Skeletal muscle cell (primary cell): ENCODE results near the gene SIK3.
A peak's percentile ranks its signal among the peaks of the same experiment; 100 is the strongest.

Experiments used
- DNase-seq: peaks from one replicate; pipeline ENCODE4 v3.0.0-alpha.2; 2010; ENCODE audit warnings: low read depth
- H3K4me3 ChIP-seq: 2 replicates; pipeline ENCODE4 v1.5.1; 2011; ENCODE audit warnings: low read depth, mild to moderate bottlenecking, control low read depth, low read length, moderate library complexity

The SIK3 gene

DNA sequence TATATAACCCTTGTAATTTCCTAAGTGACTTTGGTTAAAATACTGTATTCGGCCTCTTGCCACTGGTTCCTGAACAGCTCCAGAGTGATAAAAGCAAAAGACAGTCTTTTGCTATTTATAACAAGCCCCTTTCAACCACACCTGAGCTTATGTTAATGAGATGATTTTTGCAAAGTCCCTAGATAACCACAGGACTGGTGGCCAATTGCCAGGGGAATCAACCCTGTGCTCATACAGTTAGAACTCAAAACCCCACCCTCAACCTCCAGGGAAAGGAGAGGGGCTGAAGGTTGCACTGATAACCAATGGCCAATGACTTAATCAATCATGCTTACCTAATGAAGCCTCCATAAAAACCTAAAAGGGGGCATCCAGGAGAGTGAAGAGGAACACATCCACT lies 77.9 kb downstream of the SIK3 start:
- DNase-seq = no peak
- no peak overlapping the region for H3K4me3 ChIP-seq

DNA sequence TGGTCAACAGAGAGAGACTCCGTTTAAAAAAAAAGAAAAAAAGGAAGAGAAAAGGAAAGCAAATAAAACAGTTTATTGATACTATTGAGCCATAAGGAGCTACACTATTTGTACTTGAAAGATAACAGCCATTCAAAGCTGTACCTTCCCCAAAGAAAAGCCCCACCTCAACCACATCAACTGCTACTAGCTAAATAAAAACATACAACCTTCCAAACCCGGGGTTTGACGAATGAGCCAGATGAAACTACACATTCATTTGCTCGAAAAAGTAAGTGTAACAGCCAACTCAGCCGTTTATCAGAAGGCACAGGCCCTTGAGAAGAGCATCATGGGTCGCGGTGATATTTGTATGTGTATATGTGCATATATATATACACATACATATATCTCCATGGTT lies 78.4 kb downstream of the SIK3 start:
- no peak overlapping the region for H3K4me3 ChIP-seq
- DNase-seq = no peak

DNA sequence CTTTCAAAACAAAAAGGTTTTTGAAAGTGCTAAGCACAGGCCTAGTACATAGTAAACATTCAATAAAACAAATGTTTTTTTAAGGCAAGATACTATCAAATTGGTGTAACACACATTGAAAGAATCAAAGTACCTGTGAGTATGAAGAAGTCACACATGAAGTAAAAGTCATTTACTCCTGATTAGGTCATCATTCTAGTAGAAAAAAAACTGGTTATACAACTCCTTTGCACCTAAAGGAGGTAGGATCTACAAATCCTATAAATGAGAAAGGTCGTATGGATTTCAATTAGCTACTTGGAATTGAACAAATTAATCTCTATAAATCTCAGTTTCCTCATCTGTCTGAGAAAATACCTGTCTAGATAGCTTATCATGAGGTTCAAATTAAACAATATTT lies 80.8 kb downstream of the SIK3 start:
- H3K4me3 ChIP-seq = no peak overlapping the region
- DNase-seq = no peak

DNA sequence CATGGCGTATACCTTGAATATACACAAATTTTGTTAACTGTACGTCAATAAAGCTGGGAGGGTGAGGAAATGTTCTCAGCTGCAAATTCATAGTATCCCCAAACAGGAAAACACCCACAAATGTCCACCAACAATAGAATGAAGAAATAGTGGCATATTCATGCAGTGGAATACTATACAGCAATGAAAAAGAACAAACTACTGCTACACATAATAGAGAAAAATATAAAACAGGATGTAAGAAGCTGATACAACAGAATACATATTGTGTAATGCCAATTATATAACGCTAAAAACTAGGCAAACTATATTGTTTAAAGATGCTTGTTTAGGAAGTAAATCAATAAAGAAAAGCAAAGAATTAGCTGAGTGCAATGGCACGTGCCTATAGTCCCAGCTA lies 81.5 kb downstream of the SIK3 start:
- no peak overlapping the region for H3K4me3 ChIP-seq
- DNase-seq = no peak

DNA sequence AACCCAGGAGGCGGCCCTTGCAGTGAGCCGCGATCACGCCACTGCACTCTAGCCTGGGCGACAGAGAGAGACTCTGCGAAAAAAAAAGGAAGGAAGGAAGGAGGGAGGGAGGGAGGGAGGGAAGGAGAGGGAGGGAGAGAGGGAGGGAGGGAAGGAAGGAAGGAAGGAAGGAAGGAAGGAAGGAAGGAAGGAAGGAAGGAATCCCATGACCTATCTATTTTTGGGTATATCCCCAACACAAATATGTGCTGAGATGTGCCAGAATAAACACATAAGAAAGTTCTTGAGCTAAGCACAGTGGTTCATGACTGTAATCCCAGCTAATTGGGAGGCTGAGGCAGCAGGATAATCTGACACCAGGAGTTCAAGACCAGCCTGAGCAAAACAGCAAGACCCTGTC lies 82.0 kb downstream of the SIK3 start:
- DNase-seq = no peak
- H3K4me3 ChIP-seq = no peak overlapping the region

DNA sequence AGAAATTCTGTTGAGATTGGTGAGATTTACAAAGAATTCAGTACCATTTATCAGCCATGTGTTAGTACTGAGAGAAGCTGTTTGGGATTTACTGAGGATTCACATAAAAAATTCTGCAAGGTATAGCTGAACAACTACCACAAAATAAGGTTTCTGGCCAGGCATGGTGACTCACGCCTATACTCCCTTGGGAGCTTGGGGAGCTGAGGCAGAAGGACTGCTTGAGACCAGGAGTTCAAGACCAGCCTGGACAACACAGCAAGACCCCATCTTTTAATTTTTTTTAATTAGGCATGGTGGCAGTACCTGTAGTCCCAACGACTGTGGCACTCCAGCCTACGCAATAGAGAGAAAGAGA lies 86.7 kb downstream of the SIK3 start:
- peak; percentile 60 for DNase-seq

DNA sequence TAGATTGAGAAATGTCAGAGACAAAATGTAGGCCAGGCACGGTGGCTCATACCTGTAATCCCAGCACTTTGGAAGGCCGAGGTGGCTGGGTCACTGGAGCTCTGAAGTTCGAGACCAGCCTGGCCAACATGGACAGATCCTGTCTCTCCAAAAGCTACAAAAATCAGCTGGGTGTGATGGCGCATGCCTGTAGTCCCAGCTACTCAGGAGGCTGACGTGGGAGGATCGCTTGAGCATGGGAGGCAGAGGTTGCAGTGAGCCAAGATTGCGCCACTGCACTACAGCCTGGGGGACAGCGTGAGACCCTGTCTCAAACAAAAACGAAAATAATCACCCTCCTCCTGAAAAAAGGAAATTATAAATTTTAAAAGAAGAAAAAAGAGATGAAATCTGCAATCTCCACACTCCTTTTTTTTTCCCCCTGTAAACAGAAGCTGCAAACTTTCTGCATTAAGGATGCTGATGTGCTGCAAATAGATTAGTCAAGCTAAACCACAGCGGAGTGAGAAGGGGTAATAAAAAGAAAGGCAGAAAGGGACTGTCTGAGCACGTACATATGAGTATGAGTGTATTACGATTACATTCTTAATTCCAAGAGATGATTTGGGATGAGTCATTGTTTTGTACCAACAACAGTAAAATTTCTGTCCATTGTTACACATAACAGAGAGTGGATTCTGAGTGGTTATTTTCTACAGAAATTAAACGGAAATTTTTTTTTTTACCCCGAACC lies 87.3 kb downstream of the SIK3 start:
- H3K4me3 ChIP-seq = no peak overlapping the region
- peak; percentile 92 for DNase-seq

More for the DNA sequence above, 86.7 kb downstream of the SIK3 start:
- H3K4me3 ChIP-seq = no peak overlapping the region

DNA sequence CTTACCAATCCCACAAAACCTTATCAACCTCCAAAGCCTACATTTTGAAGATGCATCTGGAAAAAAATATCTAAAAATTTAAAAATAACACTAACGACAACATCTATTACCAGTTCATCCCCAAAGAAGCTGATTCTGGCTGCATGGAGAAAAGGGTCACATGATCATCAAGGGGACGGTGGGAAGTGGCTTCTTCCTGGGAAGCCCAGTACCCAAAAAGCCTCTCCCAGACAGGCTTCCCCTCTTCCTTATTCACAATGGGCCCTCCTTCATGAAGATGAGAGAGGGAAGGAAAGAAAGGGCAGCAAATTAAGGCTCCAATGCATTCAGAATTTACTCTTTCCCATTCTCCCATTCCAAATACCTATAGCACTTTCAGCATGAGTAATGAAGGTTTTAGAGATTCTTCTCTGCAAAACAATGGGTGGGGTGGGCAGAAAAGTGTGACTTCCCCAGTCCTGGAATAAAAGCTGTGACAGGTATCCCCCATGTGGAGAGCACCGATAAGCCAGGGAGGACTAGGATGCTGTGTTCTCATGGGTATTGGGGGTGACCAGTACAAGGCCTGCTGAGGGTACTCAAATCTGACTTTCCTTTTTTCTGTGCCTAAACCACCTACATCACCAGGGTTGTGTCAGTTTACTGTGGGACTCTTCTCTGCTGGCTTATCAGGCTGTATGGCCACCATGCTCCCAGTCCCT lies 88.2 kb downstream of the SIK3 start:
- no peak overlapping the region for H3K4me3 ChIP-seq
- no peak for DNase-seq

DNA sequence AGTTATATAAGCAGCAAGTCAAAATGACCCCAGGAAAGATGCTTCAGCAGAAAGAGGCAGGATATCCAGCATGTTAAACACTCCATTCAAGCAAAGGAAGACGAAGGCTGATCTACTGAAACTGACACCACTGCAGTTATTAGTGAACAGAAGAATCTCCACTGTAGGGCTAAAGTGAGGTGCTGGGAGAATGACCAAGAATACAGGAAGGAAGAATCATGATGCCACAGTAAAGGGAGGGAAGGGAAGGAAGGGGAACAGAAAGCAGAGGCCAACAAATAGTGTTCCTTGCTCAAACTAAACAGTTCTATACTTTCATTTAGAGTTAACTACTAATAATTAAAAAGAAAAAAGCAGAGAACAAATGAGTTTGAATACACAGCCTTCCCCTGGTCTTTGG lies 92.5 kb downstream of the SIK3 start:
- no peak for DNase-seq
- H3K4me3 ChIP-seq = no peak overlapping the region

DNA sequence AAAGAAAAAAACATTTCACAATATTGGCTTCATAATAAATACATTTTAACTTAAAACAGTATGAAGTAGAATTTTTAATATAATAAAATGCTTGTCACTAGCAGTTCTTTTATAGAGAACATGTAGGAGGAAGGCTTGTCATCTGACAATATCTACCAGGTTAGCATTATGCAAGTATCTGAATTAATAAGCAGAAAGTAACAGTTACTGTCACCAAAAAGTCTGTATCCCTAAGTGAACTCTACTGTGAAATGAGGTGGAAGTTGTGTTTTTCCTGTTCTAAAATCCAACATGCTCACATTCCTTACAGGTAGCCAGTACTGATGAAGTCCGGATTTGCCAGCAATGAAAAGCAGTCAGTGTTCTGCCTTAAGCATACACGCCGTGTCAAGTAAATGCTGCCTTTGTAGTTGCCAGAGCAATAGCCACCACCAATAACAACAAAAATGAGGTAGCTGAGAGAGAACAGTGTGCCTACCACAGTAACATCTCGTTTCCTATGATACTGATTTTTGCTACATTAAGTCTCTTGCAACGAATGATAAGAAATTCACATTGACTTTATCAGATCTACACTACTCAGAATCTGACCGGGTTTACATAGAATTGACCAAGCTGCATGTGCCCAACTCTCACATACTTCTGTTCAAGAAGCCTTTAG lies 95.5 kb downstream of the SIK3 start:
- no peak overlapping the region for H3K4me3 ChIP-seq
- DNase-seq = no peak

DNA sequence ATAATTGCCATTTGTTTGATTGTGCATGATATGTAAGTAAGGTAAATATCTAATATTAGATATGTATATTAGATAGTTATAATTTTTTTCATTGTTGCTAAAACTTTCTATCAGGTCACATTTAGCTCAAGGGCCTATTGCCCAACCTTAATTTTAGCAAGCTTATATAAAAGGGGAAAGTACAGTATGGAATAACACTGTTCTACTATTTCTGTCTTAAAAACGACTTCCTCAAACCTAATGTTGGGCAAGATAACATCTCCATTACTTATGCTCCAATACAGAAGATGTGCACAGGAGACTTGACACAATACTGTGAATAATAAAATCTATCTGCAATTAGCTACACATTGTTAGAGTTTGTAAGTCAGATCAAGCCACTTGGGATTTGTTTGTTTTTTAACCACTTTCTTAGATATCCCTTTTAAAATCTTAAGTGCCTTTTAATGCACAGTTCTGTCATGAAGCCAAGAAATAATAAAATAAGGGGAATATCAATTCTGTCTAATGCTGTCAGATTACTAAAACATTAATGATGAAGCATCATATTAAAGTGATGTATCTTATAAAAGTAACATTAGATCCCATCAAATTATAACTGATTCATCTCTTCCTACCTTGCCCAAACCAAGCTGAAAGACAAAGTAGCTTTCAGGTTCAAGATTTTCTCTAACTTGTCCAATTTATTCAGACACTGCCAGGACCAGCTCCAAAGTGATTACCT lies 98.1 kb downstream of the SIK3 start:
- no peak overlapping the region for H3K4me3 ChIP-seq
- DNase-seq = no peak

DNA sequence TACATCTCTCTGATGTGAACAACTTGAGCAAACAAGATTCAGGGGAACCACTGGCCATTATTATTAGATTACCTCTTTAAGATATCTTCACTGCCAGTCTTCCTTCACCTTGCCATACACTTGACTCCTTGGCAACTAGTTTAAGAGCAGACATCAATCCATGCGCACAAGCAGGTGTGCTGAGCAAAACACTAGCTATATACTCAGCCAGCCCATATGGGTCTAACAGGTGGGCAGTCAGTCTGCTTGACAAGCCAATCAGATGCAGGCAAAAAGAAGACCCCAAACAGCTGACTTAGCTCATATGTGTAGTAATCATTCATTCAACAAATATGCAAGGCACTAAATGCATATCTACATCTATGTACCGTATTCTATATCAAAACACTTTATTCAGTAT lies 101.2 kb downstream of the SIK3 start:
- DNase-seq = no peak
- H3K4me3 ChIP-seq = no peak overlapping the region

DNA sequence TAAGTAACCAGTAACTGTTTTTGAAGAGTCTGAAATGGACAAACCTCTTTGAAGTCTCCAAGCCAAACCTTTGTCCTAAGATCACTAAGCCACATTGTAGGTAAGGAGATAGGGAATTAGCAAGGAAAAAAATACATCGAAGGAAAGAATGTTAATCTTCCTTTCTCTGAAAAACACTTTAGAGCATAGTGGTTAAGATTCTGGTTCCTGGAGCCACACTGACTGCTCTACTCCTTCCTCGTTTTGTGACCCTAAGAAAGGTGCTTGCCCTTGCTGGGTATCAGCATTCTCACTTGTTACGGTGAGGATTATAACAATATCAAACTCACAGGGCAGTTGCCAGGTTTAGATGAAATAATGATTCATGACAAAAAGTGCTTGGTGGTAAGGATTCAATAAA lies 104.0 kb downstream of the SIK3 start:
- no peak for DNase-seq
- no peak overlapping the region for H3K4me3 ChIP-seq

DNA sequence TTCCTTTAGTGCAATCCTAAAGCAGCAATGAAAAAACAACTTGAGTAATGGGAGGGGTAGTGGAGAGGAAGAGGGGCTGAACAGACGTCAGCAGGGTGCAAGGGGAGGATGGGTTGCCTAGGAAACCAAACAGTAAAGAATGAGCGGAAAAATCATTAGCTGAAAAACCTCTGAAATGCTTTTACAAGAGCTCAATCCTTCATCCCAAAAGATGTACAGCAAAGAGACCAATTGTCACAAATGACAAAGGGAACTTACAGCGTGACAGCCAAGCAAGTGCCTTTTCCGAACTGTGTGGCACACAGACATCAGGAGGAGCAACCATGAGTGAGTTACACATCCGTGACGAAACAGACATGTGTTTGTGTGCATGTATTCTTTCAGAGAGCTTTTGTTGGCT lies 104.6 kb downstream of the SIK3 start:
- no peak for DNase-seq
- H3K4me3 ChIP-seq = no peak overlapping the region

DNA sequence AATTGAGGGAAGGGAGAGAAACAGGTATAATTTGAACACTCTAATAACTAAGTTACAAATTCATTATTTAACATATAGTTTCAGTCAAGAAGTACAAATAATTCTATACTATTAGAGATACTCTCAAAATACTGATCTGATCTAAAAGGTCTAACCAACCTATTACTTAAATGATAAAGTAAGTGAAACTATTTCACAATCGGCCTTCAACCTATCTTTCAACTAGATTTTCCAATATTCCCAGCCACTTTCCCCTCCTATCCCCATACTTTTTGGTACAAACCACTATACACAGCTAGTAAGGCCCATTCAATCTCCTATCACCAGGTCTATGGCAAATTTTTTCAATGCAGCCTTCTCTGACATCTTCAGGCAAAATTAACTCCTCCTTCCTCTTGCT lies 106.7 kb downstream of the SIK3 start:
- no peak for DNase-seq
- H3K4me3 ChIP-seq = no peak overlapping the region

DNA sequence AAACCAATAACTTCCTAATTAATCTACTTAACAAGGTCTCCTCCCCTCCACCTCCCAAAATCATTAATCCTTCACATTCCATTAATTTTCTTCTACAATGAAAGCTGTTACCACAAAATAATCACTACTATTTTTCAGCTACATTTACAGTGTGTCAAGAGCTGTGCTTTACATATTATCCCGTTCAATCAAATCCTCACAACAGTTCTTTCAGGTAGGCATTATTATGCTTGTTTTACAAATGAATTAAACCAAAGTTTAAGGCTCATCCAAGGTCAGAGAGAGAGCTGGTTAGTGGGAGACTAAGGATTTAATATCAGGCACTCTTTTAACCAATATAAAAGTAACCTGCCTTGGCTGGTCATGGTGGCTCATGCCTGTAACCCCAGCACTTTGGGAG lies 107.4 kb downstream of the SIK3 start:
- DNase-seq = no peak
- H3K4me3 ChIP-seq = no peak overlapping the region

DNA sequence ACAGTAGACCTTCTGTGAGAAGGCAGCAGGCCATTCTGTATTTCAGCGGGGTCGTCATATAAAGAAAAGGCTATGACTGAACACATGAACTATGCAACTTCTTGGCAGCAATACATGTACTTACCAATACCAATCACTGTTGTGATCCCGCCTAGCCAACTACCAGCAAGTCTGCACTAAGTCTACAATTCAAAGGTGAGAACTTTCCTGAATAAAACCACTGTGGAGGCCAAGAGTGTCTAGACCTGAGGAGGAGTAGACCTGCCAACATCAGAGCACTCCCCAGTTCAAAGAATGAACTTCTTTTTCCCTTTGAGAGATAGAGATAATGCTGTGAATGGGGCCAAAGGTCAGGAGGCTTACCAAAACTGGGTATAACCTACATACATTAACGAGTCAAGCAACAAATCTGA lies 108.2 kb downstream of the SIK3 start:
- no peak overlapping the region for H3K4me3 ChIP-seq
- DNase-seq = peak; percentile 77

DNA sequence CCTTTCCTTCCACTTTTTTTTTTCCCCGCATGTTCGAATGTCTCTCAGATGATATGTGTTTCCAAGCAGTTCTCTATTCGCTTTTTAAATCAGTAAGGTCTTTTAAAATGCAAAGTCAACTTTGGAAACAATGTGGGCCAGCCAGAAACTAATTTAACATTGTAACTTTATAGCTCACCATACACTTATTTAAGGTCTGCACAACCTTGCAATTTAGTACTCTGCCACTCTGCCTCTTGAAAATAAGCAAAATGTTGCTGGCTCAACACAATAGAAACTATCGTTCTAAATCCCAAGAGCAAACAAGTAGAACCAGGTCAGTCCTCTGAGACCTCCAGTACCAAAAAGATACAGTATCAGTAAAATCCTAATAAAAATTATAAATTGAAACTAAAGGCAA lies 109.0 kb downstream of the SIK3 start:
- no peak overlapping the region for H3K4me3 ChIP-seq
- DNase-seq = no peak

DNA sequence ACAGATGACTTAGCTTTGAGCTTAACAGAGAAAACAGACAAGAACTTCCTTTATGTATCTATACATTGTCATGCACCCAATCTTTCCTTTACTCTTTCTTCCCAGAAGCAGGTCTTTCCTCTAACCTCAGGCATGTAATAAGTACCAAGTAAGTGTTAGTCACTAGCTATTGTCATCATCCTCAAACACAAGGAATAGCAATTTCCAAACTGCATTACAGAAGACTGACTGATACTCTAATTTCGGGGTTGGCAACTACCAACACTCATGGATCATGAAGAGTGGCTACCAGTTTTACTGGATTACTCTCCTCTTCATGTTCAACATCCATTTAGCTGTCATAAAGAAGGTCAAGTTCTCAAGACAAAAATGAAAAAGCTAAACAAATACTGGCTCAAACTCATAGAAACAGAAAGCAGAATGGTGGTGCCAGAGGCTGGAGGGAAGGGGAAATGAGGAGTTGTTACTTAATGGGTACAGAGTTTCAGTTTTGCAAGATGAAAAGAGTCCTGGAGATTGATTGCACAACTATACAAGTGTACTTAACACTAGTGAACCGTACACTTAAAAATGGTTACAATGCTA lies 111.6 kb downstream of the SIK3 start:
- H3K4me3 ChIP-seq = peak overlapping the region; percentile 12
- DNase-seq = peak; percentile 83

DNA sequence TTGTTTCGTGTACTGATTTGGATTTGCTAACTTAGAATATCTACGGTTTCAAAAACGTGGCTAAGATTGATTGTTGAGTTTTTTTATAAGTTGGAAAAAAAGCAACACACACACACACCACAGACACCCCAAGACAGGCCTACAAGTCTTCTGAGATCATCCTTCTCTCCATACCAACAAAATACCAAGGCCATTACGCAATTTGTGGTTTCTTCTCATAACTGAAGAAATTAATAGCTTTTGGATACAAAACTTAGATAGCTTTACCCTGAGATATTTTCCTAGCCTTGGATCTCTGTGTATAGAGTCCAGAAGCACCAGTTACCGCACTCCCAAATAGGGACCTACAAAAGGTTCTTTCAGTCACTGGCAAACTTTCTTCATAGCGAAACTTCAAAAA lies 113.6 kb downstream of the SIK3 start:
- H3K4me3 ChIP-seq = no peak overlapping the region
- DNase-seq = peak; percentile 89
